HEK293 (cell line): ENCODE data around the gene PIGP.
A peak's percentile ranks its signal among the peaks of the same experiment; 100 is the strongest.

Experiments
- GLIS2 ChIP-seq: fragments of 450-650 bp; formaldehyde crosslinking; IDR thresholded peaks from 2 replicates; pipeline ENCODE4 v1.5.1; 2016; ENCODE audit warnings: missing biosample characterization, missing genetic modification characterization
- HOXC10 ChIP-seq: sonication (generic); formaldehyde crosslinking; IDR thresholded peaks from 2 replicates; pipeline ENCODE4 v1.8.1; 2023; ENCODE audit warnings: mild to moderate bottlenecking, missing genetic modification reagents
- KLF9 ChIP-seq: fragments of 450-650 bp; formaldehyde crosslinking; IDR thresholded peaks from 2 replicates; pipeline ENCODE4 v1.5.1; 2016; ENCODE audit warnings: missing biosample characterization, missing genetic modification characterization, low read depth
- MYNN ChIP-seq: fragments of 450-650 bp; formaldehyde crosslinking; IDR thresholded peaks from 2 replicates; pipeline ENCODE4 v1.5.1; 2016; ENCODE audit warnings: missing biosample characterization, missing genetic modification characterization, borderline replicate concordance
- SALL2 ChIP-seq: fragments of 450-650 bp; formaldehyde crosslinking; IDR thresholded peaks from 2 replicates; pipeline ENCODE4 v1.5.0; 2017; ENCODE audit warnings: missing biosample characterization, mild to moderate bottlenecking, missing genetic modification characterization, borderline replicate concordance
- ZNF114 ChIP-seq: fragments of 450-650 bp; formaldehyde crosslinking; IDR thresholded peaks from 2 replicates; pipeline ENCODE4 v1.5.0; 2017; ENCODE audit warnings: missing biosample characterization, missing genetic modification characterization
- ZNF155 ChIP-seq: fragments of 450-650 bp; formaldehyde crosslinking; IDR thresholded peaks from 2 replicates; pipeline ENCODE4 v1.5.1; 2016; ENCODE audit warnings: missing biosample characterization, missing genetic modification characterization
- ZNF184 ChIP-seq: fragments of 450-650 bp; IDR thresholded peaks from 2 replicates; pipeline ENCODE4 v1.5.1; 2018; ENCODE audit warnings: missing biosample characterization, mild to moderate bottlenecking, missing genetic modification characterization
- ZNF2 ChIP-seq: fragments of 450-650 bp; formaldehyde crosslinking; IDR thresholded peaks from 2 replicates; pipeline ENCODE4 v1.5.1; 2016; ENCODE audit warnings: missing biosample characterization, missing genetic modification characterization
- ZNF223 ChIP-seq: fragments of 450-650 bp; formaldehyde crosslinking; IDR thresholded peaks from 2 replicates; pipeline ENCODE4 v1.5.1; 2016; ENCODE audit warnings: missing biosample characterization, missing genetic modification characterization
- ZNF248 ChIP-seq: fragments of 450-650 bp; formaldehyde crosslinking; IDR thresholded peaks from 2 replicates; pipeline ENCODE4 v1.5.1; 2017; ENCODE audit warnings: missing biosample characterization, missing genetic modification characterization
- ZNF292 ChIP-seq: fragments of 450-650 bp; formaldehyde crosslinking; IDR thresholded peaks from 2 replicates; pipeline ENCODE4 v1.5.1; 2016; ENCODE audit warnings: low read depth, missing biosample characterization, missing genetic modification characterization, borderline replicate concordance
- ZNF394 ChIP-seq: fragments of 450-650 bp; formaldehyde crosslinking; IDR thresholded peaks from 2 replicates; pipeline ENCODE4 v1.5.1; 2016; ENCODE audit warnings: missing biosample characterization, missing genetic modification characterization, mild to moderate bottlenecking, moderate library complexity, borderline replicate concordance
- ZNF521 ChIP-seq: fragments of 450-650 bp; formaldehyde crosslinking; IDR thresholded peaks from 2 replicates; pipeline ENCODE4 v1.5.1; 2017; ENCODE audit warnings: missing biosample characterization, mild to moderate bottlenecking, missing genetic modification characterization
- ZNF621 ChIP-seq: fragments of 450-650 bp; formaldehyde crosslinking; IDR thresholded peaks from 2 replicates; pipeline ENCODE4 v1.5.1; 2017; ENCODE audit warnings: missing biosample characterization, missing genetic modification characterization
- ZNF626 ChIP-seq: fragments of 450-650 bp; sonication (Bioruptor Pico); formaldehyde crosslinking; IDR thresholded peaks from 2 replicates; pipeline ENCODE4 v1.5.1; 2018; ENCODE audit warnings: missing biosample characterization, missing genetic modification characterization, inconsistent platforms
- ZNF768 ChIP-seq: fragments of 450-650 bp; formaldehyde crosslinking; IDR thresholded peaks from 2 replicates; pipeline ENCODE4 v1.5.1; 2018; ENCODE audit warnings: missing biosample characterization, mild to moderate bottlenecking, missing genetic modification characterization
- ZNF777 ChIP-seq: fragments of 450-650 bp; formaldehyde crosslinking; IDR thresholded peaks from 2 replicates; pipeline ENCODE4 v1.5.1; 2017; ENCODE audit warnings: missing biosample characterization, missing genetic modification characterization, borderline replicate concordance
- ZNF785 ChIP-seq: fragments of 450-650 bp; formaldehyde crosslinking; IDR thresholded peaks from 2 replicates; pipeline ENCODE4 v1.5.1; 2016; ENCODE audit warnings: missing biosample characterization, missing genetic modification characterization
- ZNF792 ChIP-seq: fragments of 450-650 bp; formaldehyde crosslinking; IDR thresholded peaks from 2 replicates; pipeline ENCODE4 v1.5.1; 2016; ENCODE audit warnings: missing biosample characterization, missing genetic modification characterization
- ZSCAN30 ChIP-seq: fragments of 450-650 bp; IDR thresholded peaks from 2 replicates; pipeline ENCODE4 v1.5.1; 2018; ENCODE audit warnings: missing biosample characterization, mild to moderate bottlenecking, missing genetic modification characterization, moderate library complexity
- TF ChIP-seq, protein P1 (sequence below): fragments of 450-650 bp; formaldehyde crosslinking; IDR thresholded peaks from 2 replicates; pipeline ENCODE4 v1.5.1; 2016; ENCODE audit warnings: missing biosample characterization, missing genetic modification characterization
- TF ChIP-seq, protein P2 (sequence below): fragments of 450-650 bp; formaldehyde crosslinking; IDR thresholded peaks from 2 replicates; pipeline ENCODE4 v1.5.1; 2016; ENCODE audit warnings: missing biosample characterization, missing genetic modification characterization, low read depth
- TF ChIP-seq, protein P3 (sequence below): fragments of 450-650 bp; formaldehyde crosslinking; IDR thresholded peaks from 2 replicates; pipeline ENCODE4 v1.5.1; 2016; ENCODE audit warnings: missing biosample characterization, missing genetic modification characterization
- TF ChIP-seq, protein P4 (sequence below): fragments of 450-650 bp; formaldehyde crosslinking; IDR thresholded peaks from 2 replicates; pipeline ENCODE4 v1.5.1; 2016; ENCODE audit warnings: missing biosample characterization, missing genetic modification characterization
- TF ChIP-seq, protein P5 (sequence below): fragments of 450-650 bp; formaldehyde crosslinking; IDR thresholded peaks from 2 replicates; pipeline ENCODE4; 2016; ENCODE audit warnings: missing biosample characterization, missing genetic modification characterization
- TF ChIP-seq, protein P6 (sequence below): fragments of 450-650 bp; formaldehyde crosslinking; IDR thresholded peaks from 2 replicates; pipeline ENCODE4 v1.5.1; 2016; ENCODE audit warnings: missing biosample characterization, missing genetic modification characterization

Gene PIGP

DNA sequence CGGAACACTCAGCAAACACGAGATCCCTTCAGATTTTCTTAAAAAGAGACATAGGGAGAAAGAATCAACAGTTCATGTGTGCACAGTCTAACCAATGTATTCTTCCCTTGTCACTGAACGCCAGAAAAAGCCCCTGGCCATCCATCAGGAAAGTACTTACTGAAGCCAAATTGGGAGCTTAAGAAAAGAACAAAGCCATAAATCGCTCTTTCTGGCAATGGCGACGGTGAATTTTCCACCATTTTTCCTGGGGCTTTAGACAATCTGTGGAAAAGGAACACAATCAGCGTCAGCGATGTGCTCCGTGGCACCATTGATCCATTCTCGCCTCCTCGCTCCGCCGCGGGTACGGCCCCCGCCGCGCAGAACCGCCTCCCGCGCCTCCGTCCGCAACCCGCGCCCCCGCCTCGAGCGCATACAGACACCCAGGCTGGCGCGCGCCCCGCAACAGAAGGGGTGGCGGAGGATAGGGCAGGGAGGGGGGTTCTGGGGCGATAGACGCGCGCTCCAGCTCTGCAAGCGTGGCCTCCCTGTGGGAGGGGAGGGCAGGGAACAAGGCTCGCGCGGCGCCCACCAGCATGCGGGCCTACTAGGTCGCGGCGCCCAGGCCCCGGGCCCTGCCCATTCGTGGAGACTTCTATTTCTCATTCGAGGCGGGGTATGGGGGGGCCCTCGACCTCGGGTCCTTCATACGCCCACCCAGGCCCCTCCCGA, 440 bp downstream of the PIGP start (continued):
- TF ChIP-seq, protein P1, sequence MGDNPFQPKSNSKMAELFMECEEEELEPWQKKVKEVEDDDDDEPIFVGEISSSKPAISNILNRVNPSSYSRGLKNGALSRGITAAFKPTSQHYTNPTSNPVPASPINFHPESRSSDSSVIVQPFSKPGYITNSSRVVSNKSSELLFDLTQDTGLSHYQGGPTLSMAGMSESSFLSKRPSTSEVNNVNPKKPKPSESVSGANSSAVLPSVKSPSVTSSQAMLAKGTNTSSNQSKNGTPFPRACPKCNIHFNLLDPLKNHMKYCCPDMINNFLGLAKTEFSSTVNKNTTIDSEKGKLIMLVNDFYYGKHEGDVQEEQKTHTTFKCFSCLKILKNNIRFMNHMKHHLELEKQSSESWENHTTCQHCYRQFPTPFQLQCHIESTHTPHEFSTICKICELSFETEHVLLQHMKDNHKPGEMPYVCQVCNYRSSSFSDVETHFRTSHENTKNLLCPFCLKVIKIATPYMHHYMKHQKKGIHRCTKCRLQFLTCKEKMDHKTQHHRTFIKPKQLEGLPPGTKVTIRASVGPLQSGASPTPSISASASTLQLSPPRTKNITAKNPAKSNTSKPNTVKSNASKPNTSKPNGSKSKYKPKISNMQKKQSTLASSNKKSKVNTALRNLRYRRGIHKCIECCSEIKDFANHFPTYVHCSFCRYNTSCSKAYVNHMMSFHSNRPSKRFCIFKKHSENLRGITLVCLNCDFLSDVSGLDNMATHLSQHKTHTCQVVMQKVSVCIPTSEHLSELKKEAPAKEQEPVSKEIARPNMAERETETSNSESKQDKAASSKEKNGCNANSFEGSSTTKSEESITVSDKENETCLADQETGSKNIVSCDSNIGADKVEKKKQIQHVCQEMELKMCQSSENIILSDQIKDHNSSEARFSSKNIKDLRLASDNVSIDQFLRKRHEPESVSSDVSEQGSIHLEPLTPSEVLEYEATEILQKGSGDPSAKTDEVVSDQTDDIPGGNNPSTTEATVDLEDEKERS (tag by site-specific recombination): no peak
- peak; percentile 93 for TF ChIP-seq GLIS2 (tag by site-specific recombination)
- no peak for TF ChIP-seq ZNF521
- no peak for TF ChIP-seq ZNF223 (tag by site-specific recombination)
- TF ChIP-seq, protein P2, sequence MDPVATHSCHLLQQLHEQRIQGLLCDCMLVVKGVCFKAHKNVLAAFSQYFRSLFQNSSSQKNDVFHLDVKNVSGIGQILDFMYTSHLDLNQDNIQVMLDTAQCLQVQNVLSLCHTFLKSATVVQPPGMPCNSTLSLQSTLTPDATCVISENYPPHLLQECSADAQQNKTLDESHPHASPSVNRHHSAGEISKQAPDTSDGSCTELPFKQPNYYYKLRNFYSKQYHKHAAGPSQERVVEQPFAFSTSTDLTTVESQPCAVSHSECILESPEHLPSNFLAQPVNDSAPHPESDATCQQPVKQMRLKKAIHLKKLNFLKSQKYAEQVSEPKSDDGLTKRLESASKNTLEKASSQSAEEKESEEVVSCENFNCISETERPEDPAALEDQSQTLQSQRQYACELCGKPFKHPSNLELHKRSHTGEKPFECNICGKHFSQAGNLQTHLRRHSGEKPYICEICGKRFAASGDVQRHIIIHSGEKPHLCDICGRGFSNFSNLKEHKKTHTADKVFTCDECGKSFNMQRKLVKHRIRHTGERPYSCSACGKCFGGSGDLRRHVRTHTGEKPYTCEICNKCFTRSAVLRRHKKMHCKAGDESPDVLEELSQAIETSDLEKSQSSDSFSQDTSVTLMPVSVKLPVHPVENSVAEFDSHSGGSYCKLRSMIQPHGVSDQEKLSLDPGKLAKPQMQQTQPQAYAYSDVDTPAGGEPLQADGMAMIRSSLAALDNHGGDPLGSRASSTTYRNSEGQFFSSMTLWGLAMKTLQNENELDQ (tag by site-specific recombination): no peak
- TF ChIP-seq, protein P3, sequence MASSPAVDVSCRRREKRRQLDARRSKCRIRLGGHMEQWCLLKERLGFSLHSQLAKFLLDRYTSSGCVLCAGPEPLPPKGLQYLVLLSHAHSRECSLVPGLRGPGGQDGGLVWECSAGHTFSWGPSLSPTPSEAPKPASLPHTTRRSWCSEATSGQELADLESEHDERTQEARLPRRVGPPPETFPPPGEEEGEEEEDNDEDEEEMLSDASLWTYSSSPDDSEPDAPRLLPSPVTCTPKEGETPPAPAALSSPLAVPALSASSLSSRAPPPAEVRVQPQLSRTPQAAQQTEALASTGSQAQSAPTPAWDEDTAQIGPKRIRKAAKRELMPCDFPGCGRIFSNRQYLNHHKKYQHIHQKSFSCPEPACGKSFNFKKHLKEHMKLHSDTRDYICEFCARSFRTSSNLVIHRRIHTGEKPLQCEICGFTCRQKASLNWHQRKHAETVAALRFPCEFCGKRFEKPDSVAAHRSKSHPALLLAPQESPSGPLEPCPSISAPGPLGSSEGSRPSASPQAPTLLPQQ: peak; percentile 88
- TF ChIP-seq ZNF292: no peak
- no peak; the same call in none of the 2 replicates for TF ChIP-seq ZSCAN30 (tag by site-specific recombination)
- TF ChIP-seq ZNF248: no peak
- 0 out of 2 replicates have a peak, but pooled peaks have one; percentile 19 for TF ChIP-seq ZNF777 (tag by site-specific recombination)
- peak; percentile 62; the same call in 1 of the 2 replicates for TF ChIP-seq ZNF2 (tag by site-specific recombination)
- TF ChIP-seq KLF9: peak; percentile 87
- TF ChIP-seq SALL2 (tag by site-specific recombination): no peak
- TF ChIP-seq ZNF114 (tag by site-specific recombination): no peak
- no peak for TF ChIP-seq HOXC10 (CRISPR knock-in tag)
- TF ChIP-seq ZNF184 (tag by site-specific recombination): 0 out of 2 replicates have a peak, but pooled peaks have one; percentile 8
- no peak; the same call in 1 of the 2 replicates for TF ChIP-seq ZNF768 (tag by site-specific recombination)
- TF ChIP-seq ZNF792 (tag by site-specific recombination): no peak
- peak; percentile 58; the same call in 1 of the 2 replicates for TF ChIP-seq ZNF394 (tag by site-specific recombination)
- TF ChIP-seq ZNF626: no peak
- TF ChIP-seq, protein P4, sequence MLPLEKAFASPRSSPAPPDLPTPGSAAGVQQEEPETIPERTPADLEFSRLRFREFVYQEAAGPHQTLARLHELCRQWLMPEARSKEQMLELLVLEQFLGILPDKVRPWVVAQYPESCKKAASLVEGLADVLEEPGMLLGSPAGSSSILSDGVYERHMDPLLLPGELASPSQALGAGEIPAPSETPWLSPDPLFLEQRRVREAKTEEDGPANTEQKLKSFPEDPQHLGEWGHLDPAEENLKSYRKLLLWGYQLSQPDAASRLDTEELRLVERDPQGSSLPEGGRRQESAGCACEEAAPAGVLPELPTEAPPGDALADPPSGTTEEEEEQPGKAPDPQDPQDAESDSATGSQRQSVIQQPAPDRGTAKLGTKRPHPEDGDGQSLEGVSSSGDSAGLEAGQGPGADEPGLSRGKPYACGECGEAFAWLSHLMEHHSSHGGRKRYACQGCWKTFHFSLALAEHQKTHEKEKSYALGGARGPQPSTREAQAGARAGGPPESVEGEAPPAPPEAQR (tag by site-specific recombination): no peak
- TF ChIP-seq, protein P5, sequence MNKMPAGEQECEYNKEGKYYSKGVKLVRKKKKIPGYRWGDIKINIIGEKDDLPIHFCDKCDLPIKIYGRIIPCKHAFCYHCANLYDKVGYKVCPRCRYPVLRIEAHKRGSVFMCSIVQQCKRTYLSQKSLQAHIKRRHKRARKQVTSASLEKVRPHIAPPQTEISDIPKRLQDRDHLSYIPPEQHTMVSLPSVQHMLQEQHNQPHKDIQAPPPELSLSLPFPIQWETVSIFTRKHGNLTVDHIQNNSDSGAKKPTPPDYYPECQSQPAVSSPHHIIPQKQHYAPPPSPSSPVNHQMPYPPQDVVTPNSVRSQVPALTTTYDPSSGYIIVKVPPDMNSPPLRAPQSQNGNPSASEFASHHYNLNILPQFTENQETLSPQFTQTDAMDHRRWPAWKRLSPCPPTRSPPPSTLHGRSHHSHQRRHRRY (tag by site-specific recombination): no peak
- no peak for TF ChIP-seq ZNF155 (tag by site-specific recombination)
- peak; percentile 84 for TF ChIP-seq ZNF785 (tag by site-specific recombination)
- TF ChIP-seq, protein P6, sequence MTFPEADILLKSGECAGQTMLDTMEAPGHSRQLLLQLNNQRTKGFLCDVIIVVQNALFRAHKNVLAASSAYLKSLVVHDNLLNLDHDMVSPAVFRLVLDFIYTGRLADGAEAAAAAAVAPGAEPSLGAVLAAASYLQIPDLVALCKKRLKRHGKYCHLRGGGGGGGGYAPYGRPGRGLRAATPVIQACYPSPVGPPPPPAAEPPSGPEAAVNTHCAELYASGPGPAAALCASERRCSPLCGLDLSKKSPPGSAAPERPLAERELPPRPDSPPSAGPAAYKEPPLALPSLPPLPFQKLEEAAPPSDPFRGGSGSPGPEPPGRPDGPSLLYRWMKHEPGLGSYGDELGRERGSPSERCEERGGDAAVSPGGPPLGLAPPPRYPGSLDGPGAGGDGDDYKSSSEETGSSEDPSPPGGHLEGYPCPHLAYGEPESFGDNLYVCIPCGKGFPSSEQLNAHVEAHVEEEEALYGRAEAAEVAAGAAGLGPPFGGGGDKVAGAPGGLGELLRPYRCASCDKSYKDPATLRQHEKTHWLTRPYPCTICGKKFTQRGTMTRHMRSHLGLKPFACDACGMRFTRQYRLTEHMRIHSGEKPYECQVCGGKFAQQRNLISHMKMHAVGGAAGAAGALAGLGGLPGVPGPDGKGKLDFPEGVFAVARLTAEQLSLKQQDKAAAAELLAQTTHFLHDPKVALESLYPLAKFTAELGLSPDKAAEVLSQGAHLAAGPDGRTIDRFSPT (tag by site-specific recombination): no peak
- TF ChIP-seq MYNN: peak; percentile 50; the same call in 1 of the 2 replicates
- TF ChIP-seq ZNF621 (tag by site-specific recombination): no peak
